SK-N-SH (cell line): Measurements from ENCODE around the gene PPP1R15A. TPM values are rescaled to one million over a fixed set of nuclear protein-coding genes. Genes with fewer than 3 reads are reported as not detected.
"Not testable (repeated sequence)": the region's sequence is repeated elsewhere in the genome, so short reads cannot be mapped to it uniquely, and the experiment has no call there.

Source experiments
- CTCF ChIA-PET: fragments of 300-600, 350-600 bp; formaldehyde crosslinking; extraction: SDS; loops from one replicate; lab custom pipeline; 2021; lab: Yijun Ruan, JAX
- POLR2A ChIA-PET: fragments of 350-600 bp; sonication (Branson Sonifier 250); formaldehyde crosslinking; extraction: SDS; loops from one replicate; lab custom pipeline; 2020; ENCODE audit warnings: antibody characterized with exemption, inconsistent platforms; lab: Yijun Ruan, JAX
- DNase-seq: peaks from one replicate; pipeline ENCODE4 v3.0.0; 2012
- H2AFZ ChIP-seq: fragments of 200-600 bp; sonication (generic); 2 replicates; pipeline ENCODE4 v1.8.1; 2016; ENCODE audit warnings: antibody characterized with exemption, mild to moderate bottlenecking, low read depth
- H3F3A ChIP-seq: fragments of 200-600 bp; sonication (generic); replicated peaks from 2 replicates; pipeline ENCODE3; 2016; ENCODE audit warnings: antibody characterized with exemption, mild to moderate bottlenecking; ENCODE audit not compliant: insufficient read depth
- H3K27ac ChIP-seq, 2 experiments: fragments of 200-500 bp in 1 of 2; fragments of 200-600 bp in 1 of 2; sonication (Bioruptor generic) in 1 of 2; sonication (generic), shearing (Covaris generic) in 1 of 2; 2 replicates each; pipeline versions ENCODE4 v1.5.1 to v1.6.1; 2014 to 2016; ENCODE audit warnings: low read depth in 2 of 2, inconsistent platforms in 1 of 2, low read length in 1 of 2, mild to moderate bottlenecking in 1 of 2, mixed read lengths in 1 of 2
- H3K27me3 ChIP-seq: fragments of 200-600 bp; sonication (generic), shearing (Covaris generic); 2 replicates; pipeline ENCODE4 v1.6.1; 2016; ENCODE audit warnings: mixed run types; ENCODE audit not compliant: insufficient read depth
- H3K36me3 ChIP-seq, 2 experiments: fragments of 200-500 bp in 1 of 2; fragments of 200-600 bp in 1 of 2; sonication (Bioruptor generic) in 1 of 2; sonication (generic) in 1 of 2; replicated peaks in 1 of 2; 2 replicates each; pipeline versions ENCODE3 to v1.5.1; 2014 to 2016; ENCODE audit warnings: low read length in 1 of 2, mild to moderate bottlenecking in 1 of 2; ENCODE audit not compliant: insufficient read depth in 2 of 2, control insufficient read depth in 1 of 2
- H3K4me1 ChIP-seq, 2 experiments: fragments of 200-500 bp in 1 of 2; fragments of 200-600 bp in 1 of 2; sonication (Bioruptor generic) in 1 of 2; sonication (generic), shearing (Covaris generic) in 1 of 2; 2 replicates each; pipeline versions ENCODE4 v1.5.1 to v1.6.1; 2014 to 2016; ENCODE audit warnings: low read depth in 1 of 2, low read length in 1 of 2, mixed run types in 1 of 2; ENCODE audit not compliant: insufficient read depth in 2 of 2, control insufficient read depth in 1 of 2
- H3K4me2 ChIP-seq: fragments of 200-600 bp; sonication (generic), shearing (Covaris generic); 2 replicates; pipeline ENCODE4 v1.6.1; 2017; ENCODE audit warnings: mixed run types
- H3K4me3 ChIP-seq, 2 experiments: fragments of 200-500 bp in 1 of 2; fragments of 200-600 bp in 1 of 2; sonication (Bioruptor generic) in 1 of 2; sonication (generic), shearing (Covaris generic) in 1 of 2; 2 replicates each; pipeline versions ENCODE4 v1.5.1 to v1.8.1; 2014 to 2016; ENCODE audit warnings: low read depth in 2 of 2, inconsistent platforms in 1 of 2, low read length in 1 of 2, mild to moderate bottlenecking in 1 of 2, mixed read lengths in 1 of 2, moderate library complexity in 1 of 2
- H3K79me2 ChIP-seq: fragments of 200-600 bp; sonication (generic); 2 replicates; pipeline ENCODE4 v1.8.1; 2017; ENCODE audit warnings: mild to moderate bottlenecking; ENCODE audit not compliant: insufficient read depth
- H3K9ac ChIP-seq: fragments of 200-600 bp; sonication (generic); 2 replicates; pipeline ENCODE4 v1.6.1; 2017; ENCODE audit warnings: mixed run types
- H3K9me2 ChIP-seq: fragments of 200-600 bp; sonication (generic); 2 replicates; pipeline ENCODE4 v1.6.1; 2017; ENCODE audit warnings: mixed run types
- H3K9me3 ChIP-seq: fragments of 200-600 bp; sonication (generic); 2 replicates; pipeline ENCODE4 v1.6.1; 2017; ENCODE audit warnings: mixed run types, mild to moderate bottlenecking, moderate library complexity
- H4K20me1 ChIP-seq: fragments of 200-600 bp; sonication (generic); 2 replicates; pipeline ENCODE4 v1.6.1; 2017; ENCODE audit warnings: mild to moderate bottlenecking, mixed run types; ENCODE audit not compliant: insufficient read depth
- ELF1 ChIP-seq: IDR thresholded peaks from 2 replicates; pipeline ENCODE4 v1.4.0; 2012
- EZH2phosphoT487 ChIP-seq: fragments of 200-600 bp; sonication (generic); IDR thresholded peaks from 2 replicates; pipeline ENCODE4 v1.6.1; 2017; ENCODE audit warnings: low read depth, mixed run types, mild to moderate bottlenecking, antibody characterized with exemption, moderate library complexity, borderline replicate concordance
- FOXM1 ChIP-seq: IDR thresholded peaks from 2 replicates; pipeline ENCODE4 v1.4.0; 2012; ENCODE audit warnings: low read depth, mild to moderate bottlenecking
- GABPA ChIP-seq: IDR thresholded peaks from 2 replicates; pipeline ENCODE4 v1.4.0; 2012; ENCODE audit warnings: low read depth, mild to moderate bottlenecking
- SIN3A ChIP-seq: IDR thresholded peaks from 2 replicates; pipeline ENCODE4 v1.6.1; 2012; ENCODE audit warnings: low read depth, mild to moderate bottlenecking, low read length, moderate library complexity, borderline replicate concordance
- TAF1 ChIP-seq: IDR thresholded peaks from 2 replicates; pipeline ENCODE4 v1.6.1; 2012; ENCODE audit warnings: low read depth, mild to moderate bottlenecking, low read length, moderate library complexity, borderline replicate concordance
- USF1 ChIP-seq: IDR thresholded peaks from 2 replicates; pipeline ENCODE4 v1.4.0; 2012; ENCODE audit warnings: low read depth, borderline replicate concordance
- WGBS: methylation state at CpG from one replicate; pipeline ENCODE4 v1.1.6; 2017; ENCODE audit warnings: low lambda C conversion rate; 5-methylcytosine and 5-hydroxymethylcytosine counted together
- polyA plus RNA-seq, 3 experiments: library from polyadenylated mRNA; depleted of rRNA; stranded (reverse); fragments of >200 nt; gene quantifications; 2 replicates each; pipeline ENCODE4 v1.2.3, GENCODE V29; 2012

The PPP1R15A gene
- polyA plus RNA-seq, 1 of the 3 experiments (the other 2 are of a cell fraction) = 73.7 TPM

- TF ChIP-seq SIN3A = peak; percentile 8; the same call in 1 of the 2 replicates
- no peak for TF ChIP-seq EZH2phosphoT487
- TF ChIP-seq, all 33 proteins: peak for 14
Measured at GRCh38 chr19:48899781-48900476, 27.7 kb downstream of the PPP1R15A start, which contains the start of gene NUCB1 (continued).

GRCh38 chr19:48900477-48901406, 28.5 kb downstream of the PPP1R15A start:
- peak overlapping the region; percentile 82 for H2AFZ ChIP-seq
- CTCF ChIA-PET = interaction anchor here (0.7 to 1.8 kb wide), 5 partner anchors 65 to 701 kb away, joined by 3 to 8 read pairs (median 4); partner anchors contain the start of genes GYS1, HSD17B14 and RUVBL2
- H3K9me3 ChIP-seq = no peaks in the 10 kb centered on the region
- TF ChIP-seq TAF1 = no peak
- TF ChIP-seq GABPA = peak; percentile 61
- no peak for TF ChIP-seq FOXM1
- peak; percentile 47; the same call in 1 of the 2 replicates for TF ChIP-seq ELF1
- TF ChIP-seq SIN3A = no peak
- TF ChIP-seq USF1 = no peak
- TF ChIP-seq, all 33 proteins: peak for 2
- Histone ChIP-seq H3F3A (peaks cover 9% of the 10 kb centered on the region), H3K4me2 (peak overlapping the region; percentile 76), H3K27ac (peak overlapping the region; percentile 70 to 90), H3K4me1 (peaks cover 0 to 9% of the 10 kb centered on the region in 2 experiments; a peak in 1 of 4 replicates), H3K36me3 (peaks cover 8 to 14% of the 10 kb centered on the region in 2 experiments), H3K4me3 (peak overlapping the region; percentile 85), H3K9ac (peak overlapping the region; percentile 79), H3K79me2 (peaks cover 25% of the 10 kb centered on the region), H3K27me3 (no peaks in the 10 kb centered on the region), H3K9me2 (no peaks in the 10 kb centered on the region), H4K20me1 (no peaks in the 10 kb centered on the region)
- WGBS = 7% methylated on average over 20 of the region's 24 CpGs
- POLR2A ChIA-PET = interaction anchor here (1.3 to 2.4 kb wide), 4 partner anchors 11 to 54 kb away, joined by 4 to 11 read pairs (median 7); partner anchors contain the start of genes BAX and PPP1R15A
- peak; percentile 63 for DNase-seq

GRCh38 chr19:48902291-48902690, 30.1 kb downstream of the PPP1R15A start:
- H3F3A ChIP-seq, POLR2A ChIA-PET, H4K20me1 ChIP-seq, H2AFZ ChIP-seq, H3K27ac ChIP-seq, CTCF ChIA-PET, H3K9me3 ChIP-seq, H3K27me3 ChIP-seq, H3K9ac ChIP-seq, H3K4me3 ChIP-seq, DNase-seq, H3K4me1 ChIP-seq, H3K4me2 ChIP-seq, H3K9me2 ChIP-seq: not testable (repeated sequence)
- Histone ChIP-seq H3K79me2 (peaks cover 25% of the 10 kb centered on the region), H3K36me3 (peaks cover 8 to 20% of the 10 kb centered on the region in 2 experiments)
- 97% methylated on average over 7 of the region's 7 CpGs for WGBS

- H3K27ac ChIP-seq, POLR2A ChIA-PET, H3K9ac ChIP-seq, H3K27me3 ChIP-seq, H3K4me2 ChIP-seq, H3K9me3 ChIP-seq, H3F3A ChIP-seq, H3K4me3 ChIP-seq, H4K20me1 ChIP-seq, DNase-seq, H3K4me1 ChIP-seq, H2AFZ ChIP-seq, H3K9me2 ChIP-seq: not testable (repeated sequence)
- CTCF ChIA-PET = interaction anchor here (0.6 to 1.4 kb wide), 2 partner anchors 67 to 115 kb away, joined by 3 read pairs; no protein-coding TSS in a partner anchor
- peaks cover 25% of the 10 kb centered on the region for H3K79me2 ChIP-seq
- H3K36me3 ChIP-seq = peaks cover 8 to 20% of the 10 kb centered on the region in 2 experiments
Measured at GRCh38 chr19:48903788-48904187, 31.6 kb downstream of the PPP1R15A start.
